HepG2 (cell line): Measurements from ENCODE around the gene ZNF282. TPM values are rescaled to one million over a fixed set of nuclear protein-coding genes. Genes with fewer than 3 reads are reported as not detected.

Source experiments
- DMAP1 ChIP-seq: IDR thresholded peaks from 2 replicates; pipeline ENCODE4 v1.6.1; 2016
- EP300 ChIP-seq, 3 experiments: sonication (generic) in 1 of 3; formaldehyde crosslinking in 1 of 3; IDR thresholded peaks; 2 replicates each; pipeline versions ENCODE4 v1.5.1 to v1.6.1; 2011 to 2020; ENCODE audit warnings: low read depth in 2 of 3, low read length in 2 of 3, borderline replicate concordance in 1 of 3, improper control_type of control experiment in 1 of 3, mild to moderate bottlenecking in 1 of 3, missing genetic modification reagents in 1 of 3, moderate library complexity in 1 of 3
- ESRRA ChIP-seq: sonication (generic); formaldehyde crosslinking; IDR thresholded peaks from 2 replicates; pipeline ENCODE4 v1.5.1; 2020; ENCODE audit warnings: mild to moderate bottlenecking, low read depth, missing genetic modification reagents
- ETV6 ChIP-seq: sonication (generic); formaldehyde crosslinking; conservative IDR thresholded peaks from 2 replicates; pipeline ENCODE4 v1.4.0; 2020; ENCODE audit warnings: missing genetic modification reagents
- GPN1 ChIP-seq: sonication (generic); formaldehyde crosslinking; IDR thresholded peaks from 2 replicates; pipeline ENCODE4 v1.5.1; 2020; ENCODE audit warnings: missing genetic modification reagents, borderline replicate concordance
- HOXD1 ChIP-seq: sonication (generic); formaldehyde crosslinking; IDR thresholded peaks from 2 replicates; pipeline ENCODE4 v1.5.0; 2020; ENCODE audit warnings: missing genetic modification reagents
- JUNB ChIP-seq: sonication (generic); formaldehyde crosslinking; IDR thresholded peaks from 2 replicates; pipeline ENCODE4 v1.8.0; 2022; ENCODE audit warnings: missing genetic modification reagents, mild to moderate bottlenecking, borderline replicate concordance
- NFYC ChIP-seq: IDR thresholded peaks from 2 replicates; pipeline ENCODE4 v1.6.1; 2016; ENCODE audit warnings: missing genetic modification reagents, missing compliant biosample characterization
- SIX4 ChIP-seq: sonication (generic); formaldehyde crosslinking; IDR thresholded peaks from 2 replicates; pipeline ENCODE4 v1.4.0; 2020; ENCODE audit warnings: missing genetic modification reagents
- SMAD1 ChIP-seq: sonication (generic); formaldehyde crosslinking; IDR thresholded peaks from 2 replicates; pipeline ENCODE4 v1.4.0; 2020; ENCODE audit warnings: missing genetic modification reagents, low read depth, mild to moderate bottlenecking, borderline replicate concordance
- SOX6 ChIP-seq, 2 experiments: fragments of 450-650 bp in 1 of 2; sonication (generic) in 1 of 2; formaldehyde crosslinking in 1 of 2; IDR thresholded peaks; 2 replicates each; pipeline versions ENCODE4 v1.4.0 to v1.6.1; 2017 to 2020; ENCODE audit warnings: antibody characterized with exemption in 1 of 2, mild to moderate bottlenecking in 1 of 2, missing genetic modification reagents in 1 of 2
- TRIM24 ChIP-seq: sonication (generic); formaldehyde crosslinking; IDR thresholded peaks from 2 replicates; pipeline ENCODE4 v1.8.0; 2022; ENCODE audit warnings: mild to moderate bottlenecking, missing genetic modification reagents
- YY1 ChIP-seq: IDR thresholded peaks from 2 replicates; pipeline ENCODE4 v1.6.1; 2011; ENCODE audit warnings: low read length, low read depth, moderate library complexity, mild to moderate bottlenecking; ENCODE audit not compliant: insufficient read depth, insufficient replicate concordance
- ZBTB1 ChIP-seq: sonication (generic); formaldehyde crosslinking; IDR thresholded peaks from 2 replicates; pipeline ENCODE4 v1.4.0; 2020; ENCODE audit warnings: missing genetic modification reagents, borderline replicate concordance
- ZFX ChIP-seq: sonication (generic); formaldehyde crosslinking; IDR thresholded peaks from 2 replicates; pipeline ENCODE4 v1.4.0; 2020; ENCODE audit warnings: mild to moderate bottlenecking, low read depth, missing genetic modification reagents, moderate library complexity
- ZMYM4 ChIP-seq: sonication (generic); formaldehyde crosslinking; IDR thresholded peaks from 2 replicates; pipeline ENCODE4 v1.8.1; 2023; ENCODE audit warnings: mild to moderate bottlenecking, missing genetic modification reagents
- ZNF10 ChIP-seq: sonication (generic); formaldehyde crosslinking; IDR thresholded peaks from 2 replicates; pipeline ENCODE4 v1.4.0; 2020; ENCODE audit warnings: mild to moderate bottlenecking, low read depth, missing genetic modification reagents, borderline replicate concordance
- ZNF350 ChIP-seq: sonication (generic); formaldehyde crosslinking; IDR thresholded peaks from 2 replicates; pipeline ENCODE4 v1.4.0; 2020; ENCODE audit warnings: mild to moderate bottlenecking, low read depth, missing genetic modification reagents, borderline replicate concordance
- ZNF768 ChIP-seq: sonication (generic); formaldehyde crosslinking; IDR thresholded peaks from 2 replicates; pipeline ENCODE4 v1.4.0; 2020; ENCODE audit warnings: missing genetic modification reagents
- ZNF781 ChIP-seq: sonication (generic); formaldehyde crosslinking; IDR thresholded peaks from 2 replicates; pipeline ENCODE4 v1.5.1; 2020; ENCODE audit warnings: borderline replicate concordance, mild to moderate bottlenecking, missing genetic modification reagents; ENCODE audit errors: not compliant biosample characterization
- polyA plus RNA-seq, 8 experiments: library from polyadenylated mRNA; depleted of rRNA in 3 of 8; stranded (reverse) in 7 of 8; unstranded in 1 of 8; fragments of >200 nt; fragmentation: Illumina TruSeq in 4 of 8; extraction: Trizol in 4 of 8; gene quantifications; 2 replicates each; pipeline versions ENCODE4 v1.2.1 to v1.2.3, GENCODE V29; 2011 to 2016; ENCODE audit warnings: low read depth in 4 of 8, missing spikeins in 1 of 8, mixed read lengths in 1 of 8; ENCODE audit not compliant: insufficient read depth in 1 of 8
- total RNA-seq, 5 experiments: library from RNA; depleted of rRNA; stranded (reverse); fragments of >200 nt; fragmentation: Illumina TruSeq; extraction: Trizol; gene quantifications; 2 replicates each; pipeline ENCODE4 v1.2.3, GENCODE V29; 2016; ENCODE audit warnings: low read depth in 1 of 5
- TF ChIP-seq, protein P1 (sequence below): sonication (generic); formaldehyde crosslinking; IDR thresholded peaks from 2 replicates; pipeline ENCODE4 v1.5.0; 2020; ENCODE audit warnings: missing genetic modification reagents
- TF ChIP-seq, protein P2 (sequence below): IDR thresholded peaks from 2 replicates; pipeline ENCODE4 v1.6.1; 2016; ENCODE audit warnings: missing genetic modification reagents, missing compliant biosample characterization
- TF ChIP-seq, protein P3 (sequence below): sonication (generic); formaldehyde crosslinking; IDR thresholded peaks from 2 replicates; pipeline ENCODE4 v1.4.0; 2020; ENCODE audit warnings: missing genetic modification reagents
- TF ChIP-seq, protein P4 (sequence below): sonication (generic); formaldehyde crosslinking; IDR thresholded peaks from 2 replicates; pipeline ENCODE4 v1.8.0; 2022; ENCODE audit warnings: mild to moderate bottlenecking, missing genetic modification reagents, moderate library complexity
- TF ChIP-seq, protein P5 (sequence below): IDR thresholded peaks from 2 replicates; pipeline ENCODE4 v1.6.1; 2016

The ZNF282 gene
- total and polyA plus RNA-seq, 2 of the 13 experiments (the other 11 are each of a cell fraction or from before 2014, with no cell fraction given): 9.1 to 20.9 TPM

DNA sequence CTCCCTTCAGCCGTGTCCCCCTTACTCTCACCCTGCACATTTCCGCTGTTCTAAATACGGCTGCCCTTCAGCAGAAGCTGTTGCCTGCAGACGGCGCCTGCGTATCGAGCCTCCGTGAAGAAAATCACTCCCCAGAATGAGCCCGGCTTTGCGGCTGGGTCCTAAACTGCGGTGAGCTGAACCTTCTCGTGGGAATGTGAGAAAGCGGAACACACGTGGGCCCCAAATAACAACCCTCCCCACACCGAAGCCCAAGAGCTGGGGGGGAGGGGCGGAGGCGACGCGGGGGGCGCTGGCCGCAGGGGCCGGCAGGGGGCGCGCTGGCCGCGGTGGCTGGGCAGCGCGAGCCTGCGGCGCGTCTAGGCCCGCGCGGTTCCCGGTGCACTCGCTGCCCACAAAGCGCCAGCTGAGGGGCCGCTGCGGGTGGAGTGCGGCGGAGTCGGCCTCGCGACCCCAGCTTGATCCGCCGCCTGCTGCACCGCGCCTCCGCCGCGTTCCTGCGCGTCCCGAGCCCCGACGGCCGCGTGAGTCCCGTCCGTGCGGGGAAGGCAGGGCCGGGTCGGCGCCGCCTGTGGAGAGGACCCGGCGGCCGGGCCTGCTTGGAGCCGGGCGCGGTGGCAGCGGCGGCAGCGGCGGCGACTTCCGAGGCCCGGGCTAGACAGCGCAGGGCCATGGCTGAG, 48.1 kb upstream of the ZNF282 start, which contains the start of gene ZNF398 (continued):
- TF ChIP-seq DMAP1 (CRISPR knock-in tag) (peak; percentile 71; the same call in 1 of the 2 replicates), ZNF10 (no peak), TRIM24 (CRISPR knock-in tag) (no peak), GPN1 (CRISPR knock-in tag) (no peak), SIX4 (CRISPR knock-in tag) (0 out of 2 replicates have a peak, but pooled peaks have one; percentile 9), ZBTB1 (no peak), EP300 (IDR thresholded peaks at IDR 0.05; ENCODE audit: low read depth in 2 of 2, low read length in 2 of 2) (no peak), EP300 (CRISPR knock-in tag; IDR thresholded peaks at IDR 0.05; ENCODE audit: borderline replicate concordance) (no peak), ZNF781 (peak; percentile 43), NFYC (no peak), JUNB (0 out of 2 replicates have a peak, but pooled peaks have one; percentile 7), ZNF350 (no peak; the same call in 1 of the 2 replicates), YY1 (peak; percentile 67), ESRRA (CRISPR knock-in tag) (no peak), HOXD1 (CRISPR knock-in tag) (peak; percentile 34; the same call in 1 of the 2 replicates), SOX6 (IDR thresholded peaks at IDR 0.05) (no peak), SOX6 (CRISPR knock-in tag; IDR thresholded peaks at IDR 0.05) (no peak), ZFX (peak; percentile 93), SMAD1 (peak; percentile 13; the same call in 1 of the 2 replicates), ZNF768 (no peak), ZMYM4 (peak; percentile 77), ETV6 (no peak)
- TF ChIP-seq, protein P1, sequence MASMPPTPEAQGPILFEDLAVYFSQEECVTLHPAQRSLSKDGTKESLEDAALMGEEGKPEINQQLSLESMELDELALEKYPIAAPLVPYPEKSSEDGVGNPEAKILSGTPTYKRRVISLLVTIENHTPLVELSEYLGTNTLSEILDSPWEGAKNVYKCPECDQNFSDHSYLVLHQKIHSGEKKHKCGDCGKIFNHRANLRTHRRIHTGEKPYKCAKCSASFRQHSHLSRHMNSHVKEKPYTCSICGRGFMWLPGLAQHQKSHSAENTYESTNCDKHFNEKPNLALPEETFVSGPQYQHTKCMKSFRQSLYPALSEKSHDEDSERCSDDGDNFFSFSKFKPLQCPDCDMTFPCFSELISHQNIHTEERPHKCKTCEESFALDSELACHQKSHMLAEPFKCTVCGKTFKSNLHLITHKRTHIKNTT (CRISPR knock-in tag): no peak
- TF ChIP-seq, protein P2, sequence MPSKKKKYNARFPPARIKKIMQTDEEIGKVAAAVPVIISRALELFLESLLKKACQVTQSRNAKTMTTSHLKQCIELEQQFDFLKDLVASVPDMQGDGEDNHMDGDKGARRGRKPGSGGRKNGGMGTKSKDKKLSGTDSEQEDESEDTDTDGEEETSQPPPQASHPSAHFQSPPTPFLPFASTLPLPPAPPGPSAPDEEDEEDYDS (CRISPR knock-in tag): peak; percentile 36; the same call in 1 of the 2 replicates
- TF ChIP-seq, protein P3, sequence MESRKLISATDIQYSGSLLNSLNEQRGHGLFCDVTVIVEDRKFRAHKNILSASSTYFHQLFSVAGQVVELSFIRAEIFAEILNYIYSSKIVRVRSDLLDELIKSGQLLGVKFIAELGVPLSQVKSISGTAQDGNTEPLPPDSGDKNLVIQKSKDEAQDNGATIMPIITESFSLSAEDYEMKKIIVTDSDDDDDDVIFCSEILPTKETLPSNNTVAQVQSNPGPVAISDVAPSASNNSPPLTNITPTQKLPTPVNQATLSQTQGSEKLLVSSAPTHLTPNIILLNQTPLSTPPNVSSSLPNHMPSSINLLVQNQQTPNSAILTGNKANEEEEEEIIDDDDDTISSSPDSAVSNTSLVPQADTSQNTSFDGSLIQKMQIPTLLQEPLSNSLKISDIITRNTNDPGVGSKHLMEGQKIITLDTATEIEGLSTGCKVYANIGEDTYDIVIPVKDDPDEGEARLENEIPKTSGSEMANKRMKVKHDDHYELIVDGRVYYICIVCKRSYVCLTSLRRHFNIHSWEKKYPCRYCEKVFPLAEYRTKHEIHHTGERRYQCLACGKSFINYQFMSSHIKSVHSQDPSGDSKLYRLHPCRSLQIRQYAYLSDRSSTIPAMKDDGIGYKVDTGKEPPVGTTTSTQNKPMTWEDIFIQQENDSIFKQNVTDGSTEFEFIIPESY: peak; percentile 3; the same call in 1 of the 2 replicates
- TF ChIP-seq, protein P4, sequence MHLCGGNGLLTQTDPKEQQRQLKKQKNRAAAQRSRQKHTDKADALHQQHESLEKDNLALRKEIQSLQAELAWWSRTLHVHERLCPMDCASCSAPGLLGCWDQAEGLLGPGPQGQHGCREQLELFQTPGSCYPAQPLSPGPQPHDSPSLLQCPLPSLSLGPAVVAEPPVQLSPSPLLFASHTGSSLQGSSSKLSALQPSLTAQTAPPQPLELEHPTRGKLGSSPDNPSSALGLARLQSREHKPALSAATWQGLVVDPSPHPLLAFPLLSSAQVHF (CRISPR knock-in tag): 0 out of 2 replicates have a peak, but pooled peaks have one; percentile 46
- TF ChIP-seq, protein P5, sequence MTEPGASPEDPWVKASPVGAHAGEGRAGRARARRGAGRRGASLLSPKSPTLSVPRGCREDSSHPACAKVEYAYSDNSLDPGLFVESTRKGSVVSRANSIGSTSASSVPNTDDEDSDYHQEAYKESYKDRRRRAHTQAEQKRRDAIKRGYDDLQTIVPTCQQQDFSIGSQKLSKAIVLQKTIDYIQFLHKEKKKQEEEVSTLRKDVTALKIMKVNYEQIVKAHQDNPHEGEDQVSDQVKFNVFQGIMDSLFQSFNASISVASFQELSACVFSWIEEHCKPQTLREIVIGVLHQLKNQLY (CRISPR knock-in tag): no peak
